ENCODE results near the gene PARD3.

DNA sequence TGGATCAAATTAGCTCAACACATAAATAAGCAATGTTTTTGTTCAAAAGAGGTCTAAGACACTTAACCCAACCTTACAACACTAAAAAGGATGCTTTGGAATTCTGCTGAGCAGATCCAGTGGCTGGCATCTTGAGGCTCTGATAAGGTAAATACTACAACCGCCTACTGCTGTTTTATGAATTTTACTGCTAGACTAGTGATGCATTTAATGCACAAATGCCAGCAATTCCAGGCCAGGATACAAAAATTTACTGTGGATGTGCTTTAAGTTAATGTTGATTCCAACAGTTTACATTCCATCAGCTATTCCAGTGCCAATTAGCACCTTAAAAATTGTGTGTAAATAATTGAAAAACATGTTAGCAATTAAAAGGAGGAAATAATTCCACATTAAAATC lies 261.3 kb downstream of the PARD3 start:
- TF ChIP-seq, protein P1, sequence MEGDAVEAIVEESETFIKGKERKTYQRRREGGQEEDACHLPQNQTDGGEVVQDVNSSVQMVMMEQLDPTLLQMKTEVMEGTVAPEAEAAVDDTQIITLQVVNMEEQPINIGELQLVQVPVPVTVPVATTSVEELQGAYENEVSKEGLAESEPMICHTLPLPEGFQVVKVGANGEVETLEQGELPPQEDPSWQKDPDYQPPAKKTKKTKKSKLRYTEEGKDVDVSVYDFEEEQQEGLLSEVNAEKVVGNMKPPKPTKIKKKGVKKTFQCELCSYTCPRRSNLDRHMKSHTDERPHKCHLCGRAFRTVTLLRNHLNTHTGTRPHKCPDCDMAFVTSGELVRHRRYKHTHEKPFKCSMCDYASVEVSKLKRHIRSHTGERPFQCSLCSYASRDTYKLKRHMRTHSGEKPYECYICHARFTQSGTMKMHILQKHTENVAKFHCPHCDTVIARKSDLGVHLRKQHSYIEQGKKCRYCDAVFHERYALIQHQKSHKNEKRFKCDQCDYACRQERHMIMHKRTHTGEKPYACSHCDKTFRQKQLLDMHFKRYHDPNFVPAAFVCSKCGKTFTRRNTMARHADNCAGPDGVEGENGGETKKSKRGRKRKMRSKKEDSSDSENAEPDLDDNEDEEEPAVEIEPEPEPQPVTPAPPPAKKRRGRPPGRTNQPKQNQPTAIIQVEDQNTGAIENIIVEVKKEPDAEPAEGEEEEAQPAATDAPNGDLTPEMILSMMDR (IDR thresholded peaks at IDR 0.05; ENCODE audit: insufficient read depth, low read length, poor library complexity, severe bottlenecking) = no peak
- no peak for TF ChIP-seq EZH2phosphoT487 (conservative IDR thresholded peaks at IDR 0.05; ENCODE audit: low read length)
